Activated naive CD8-positive, alpha-beta T cell (primary cell): ENCODE measurements around the gene LRRC49.
"Not testable (repeated sequence)": the region's sequence is repeated elsewhere in the genome, so short reads cannot be mapped to it uniquely, and the experiment has no call there.

Experiments
- H3K27ac Mint-ChIP-seq: one replicate; pipeline ENCODE4 v1.8.0; 2021; ENCODE audit warnings: mixed read lengths
- H3K27me3 Mint-ChIP-seq: one replicate; pipeline ENCODE4 v1.8.0; 2021; ENCODE audit warnings: mixed read lengths
- H3K36me3 Mint-ChIP-seq: one replicate; pipeline ENCODE4 v1.8.0; 2021; ENCODE audit warnings: mixed read lengths
- H3K4me1 Mint-ChIP-seq: one replicate; pipeline ENCODE4 v1.8.0; 2021; ENCODE audit warnings: low read depth, mixed read lengths
- H3K4me3 Mint-ChIP-seq: one replicate; pipeline ENCODE4 v1.8.0; 2021; ENCODE audit warnings: mild to moderate bottlenecking, mixed read lengths
- H3K9me3 Mint-ChIP-seq: one replicate; pipeline ENCODE4 v1.8.0; 2021; ENCODE audit warnings: low read depth, mixed read lengths

The LRRC49 gene

GRCh38 chr15:70892002-70892911 lies at the start of gene LRRC49, which contains the start of gene THAP10:
Gene LRRC49, plus strand, starts transcription at chr15:70892826. Its CDS starts 69 bp downstream, at chr15:70892895.
Gene THAP10, minus strand, starts transcription at chr15:70892433. Its CDS starts 161 bp downstream, at chr15:70892272.
- H3K27ac Mint-ChIP-seq: peak within 1 kb of the TSS; percentile 31
- peaks cover 11% of the 10 kb centered on the region for H3K4me1 Mint-ChIP-seq
- peaks cover 40% of the 10 kb centered on the region for H3K27me3 Mint-ChIP-seq
- no peaks in the 10 kb centered on the region for H3K9me3 Mint-ChIP-seq
- H3K36me3 Mint-ChIP-seq: no peaks in the 10 kb centered on the region
- peak within 1 kb of the TSS; percentile 88 for H3K4me3 Mint-ChIP-seq

- no peaks in the 10 kb centered on the region for H3K4me1 Mint-ChIP-seq
- no peak overlapping the region for H3K27ac Mint-ChIP-seq
- no peak overlapping the region for H3K4me3 Mint-ChIP-seq
- H3K27me3 Mint-ChIP-seq: peaks cover 17% of the 10 kb centered on the region
- no peaks in the 10 kb centered on the region for H3K36me3 Mint-ChIP-seq
- H3K9me3 Mint-ChIP-seq: no peaks in the 10 kb centered on the region
Measured at GRCh38 chr15:70845602-70846360, 46.8 kb upstream of the LRRC49 start.

- Mint-ChIP-seq H3K4me3 (no peak overlapping the region), H3K9me3 (no peaks in the 10 kb centered on the region), H3K27me3 (peaks cover 38% of the 10 kb centered on the region), H3K36me3 (no peaks in the 10 kb centered on the region), H3K27ac (no peak overlapping the region), H3K4me1 (peaks cover 6% of the 10 kb centered on the region)
Measured at GRCh38 chr15:70851889-70852288, 40.7 kb upstream of the LRRC49 start.

- H3K36me3 Mint-ChIP-seq: no peaks in the 10 kb centered on the region
- peaks cover 35% of the 10 kb centered on the region for H3K27me3 Mint-ChIP-seq
- H3K4me3 Mint-ChIP-seq: peak overlapping the region; percentile 71
Measured at GRCh38 chr15:70852501-70853317, 39.9 kb upstream of the LRRC49 start.

GRCh38 chr15:70853318-70853972 lies 39.2 kb upstream of the LRRC49 start:
- H3K4me3 Mint-ChIP-seq: peak overlapping the region; percentile 71
- H3K27ac Mint-ChIP-seq: no peak overlapping the region
- peaks cover 29% of the 10 kb centered on the region for H3K27me3 Mint-ChIP-seq
- H3K36me3 Mint-ChIP-seq: no peaks in the 10 kb centered on the region
- H3K4me1 Mint-ChIP-seq: peaks cover 6% of the 10 kb centered on the region
- H3K9me3 Mint-ChIP-seq: no peaks in the 10 kb centered on the region

More at GRCh38 chr15:70852501-70853317, 39.9 kb upstream of the LRRC49 start:
- Mint-ChIP-seq H3K9me3 (no peaks in the 10 kb centered on the region), H3K27ac (no peak overlapping the region), H3K4me1 (peaks cover 6% of the 10 kb centered on the region)

GRCh38 chr15:70853973-70854665 lies 38.5 kb upstream of the LRRC49 start, which contains the start of gene LARP6:
Gene LARP6, minus strand, starts transcription at chr15:70854157. Its CDS starts 69 bp downstream, at chr15:70854088.
- Mint-ChIP-seq H3K4me1 (peaks cover 6% of the 10 kb centered on the region), H3K4me3 (peak within 1 kb of the TSS; percentile 89), H3K9me3 (no peaks in the 10 kb centered on the region), H3K36me3 (no peaks in the 10 kb centered on the region), H3K27ac (no peak within 1 kb of the TSS), H3K27me3 (peaks cover 32% of the 10 kb centered on the region)

GRCh38 chr15:70854666-70854976 lies 38.0 kb upstream of the LRRC49 start:
- peaks cover 6% of the 10 kb centered on the region for H3K4me1 Mint-ChIP-seq
- no peak overlapping the region for H3K27ac Mint-ChIP-seq
- H3K27me3 Mint-ChIP-seq: peaks cover 29% of the 10 kb centered on the region
- no peaks in the 10 kb centered on the region for H3K36me3 Mint-ChIP-seq
- no peaks in the 10 kb centered on the region for H3K9me3 Mint-ChIP-seq
- peak overlapping the region; percentile 89 for H3K4me3 Mint-ChIP-seq

GRCh38 chr15:70855764-70856163 lies 36.9 kb upstream of the LRRC49 start:
- Mint-ChIP-seq H3K27ac (no peak overlapping the region), H3K9me3 (no peaks in the 10 kb centered on the region), H3K27me3 (peaks cover 24% of the 10 kb centered on the region), H3K4me1 (peaks cover 6% of the 10 kb centered on the region), H3K36me3 (no peaks in the 10 kb centered on the region), H3K4me3 (no peak overlapping the region)

- Mint-ChIP-seq H3K4me1 (peaks cover 6% of the 10 kb centered on the region), H3K9me3 (no peaks in the 10 kb centered on the region), H3K36me3 (no peaks in the 10 kb centered on the region), H3K27me3 (peaks cover 21% of the 10 kb centered on the region), H3K4me3 (no peak overlapping the region), H3K27ac (no peak overlapping the region)
Measured at GRCh38 chr15:70856177-70856883, 36.3 kb upstream of the LRRC49 start.

GRCh38 chr15:70856884-70857561 lies 35.6 kb upstream of the LRRC49 start:
- H3K27me3 Mint-ChIP-seq: peaks cover 16% of the 10 kb centered on the region
- no peaks in the 10 kb centered on the region for H3K36me3 Mint-ChIP-seq
- no peak overlapping the region for H3K27ac Mint-ChIP-seq
- peaks cover 6% of the 10 kb centered on the region for H3K4me1 Mint-ChIP-seq
- H3K4me3 Mint-ChIP-seq: no peak overlapping the region
- no peaks in the 10 kb centered on the region for H3K9me3 Mint-ChIP-seq

GRCh38 chr15:70857562-70858285 lies 34.9 kb upstream of the LRRC49 start:
- Mint-ChIP-seq H3K36me3 (no peaks in the 10 kb centered on the region), H3K27ac (no peak overlapping the region), H3K4me1 (peaks cover 6% of the 10 kb centered on the region), H3K9me3 (no peaks in the 10 kb centered on the region), H3K27me3 (peaks cover 13% of the 10 kb centered on the region), H3K4me3 (no peak overlapping the region)

- H3K4me1 Mint-ChIP-seq, H3K36me3 Mint-ChIP-seq, H3K9me3 Mint-ChIP-seq, H3K4me3 Mint-ChIP-seq, H3K27ac Mint-ChIP-seq: not testable (repeated sequence)
- H3K27me3 Mint-ChIP-seq: peaks cover 13% of the 10 kb centered on the region
Measured at GRCh38 chr15:70858614-70859321, 33.9 kb upstream of the LRRC49 start.
